ENCODE measurements around the gene SLC11A2. TPM values are rescaled to one million over a fixed set of nuclear protein-coding genes. Genes with fewer than 3 reads are reported as not detected.

SLC11A2 gene
- polyA plus RNA-seq, 1 of the 3 experiments (the other 2 are of a cell fraction): 27.7 TPM

- 94% methylated on average over 5 of the region's 5 CpGs for WGBS (ENCODE audit: low lambda C conversion rate)
- TF ChIP-seq MEF2A (IDR thresholded peaks at IDR 0.05; ENCODE audit: borderline replicate concordance, low read depth) (no peak), FOSL2 (IDR thresholded peaks at IDR 0.05; ENCODE audit: borderline replicate concordance, low read depth) (no peak), FOXM1 (IDR thresholded peaks at IDR 0.05; ENCODE audit: low read depth) (no peak), SIN3A (IDR thresholded peaks at IDR 0.05; ENCODE audit: borderline replicate concordance, low read depth, low read length) (no peak), YY1 (IDR thresholded peaks at IDR 0.05; ENCODE audit: low read depth) (no peak), POLR2AphosphoS5 (IDR thresholded peaks at IDR 0.05; ENCODE audit: low read depth, low read length) (no peak), REST (IDR thresholded peaks at IDR 0.05; ENCODE audit: low read depth, low read length) (no peak), EZH2phosphoT487 (IDR thresholded peaks at IDR 0.05; ENCODE audit: borderline replicate concordance, low read depth) (no peak), RFX5 (IDR thresholded peaks at IDR 0.05; ENCODE audit: low read length) (no peak), MAX (IDR thresholded peaks at IDR 0.05; ENCODE audit: low read depth) (no peak), RAD21 (IDR thresholded peaks at IDR 0.05; ENCODE audit: low read length) (no peak), CTCF (IDR thresholded peaks at IDR 0.05) (no peak), JUND (IDR thresholded peaks at IDR 0.05) (no peak)
- no peaks in the 10 kb centered on the region for H3K27me3 ChIP-seq (ENCODE audit: insufficient read depth)
- no peak overlapping the region for H3K27ac ChIP-seq (ENCODE audit: low read depth in 2 of 2, low read length in 1 of 2)
- peaks cover 66 to 69% of the 10 kb centered on the region in 2 experiments for H3K36me3 ChIP-seq (replicated peaks in 1 of 2; ENCODE audit: control insufficient read depth in 1 of 2, insufficient read depth in 2 of 2, low read length in 1 of 2)
- H3K9me2 ChIP-seq: no peaks in the 10 kb centered on the region
- no peak overlapping the region for H2AFZ ChIP-seq (ENCODE audit: low read depth)
- H3K4me3 ChIP-seq (ENCODE audit: low read depth in 2 of 2, low read length in 1 of 2): no peak overlapping the region
- no peaks in the 10 kb centered on the region for H3K9me3 ChIP-seq
- no peak for DNase-seq
- no peak overlapping the region for H3K9ac ChIP-seq
- ChIA-PET CTCF (no interaction called here), POLR2A (no interaction called here)
- no peaks in the 10 kb centered on the region for H3K4me1 ChIP-seq (ENCODE audit: control insufficient read depth in 1 of 2, insufficient read depth in 2 of 2, low read depth in 1 of 2, low read length in 1 of 2)
- 0 out of 2 replicates have a peak, but pooled peaks cover 4% of the 10 kb centered on the region for H4K20me1 ChIP-seq (ENCODE audit: insufficient read depth)
- H3F3A ChIP-seq (replicated peaks; ENCODE audit: insufficient read depth): peaks cover 20% of the 10 kb centered on the region
- H3K4me2 ChIP-seq: no peak overlapping the region
- peaks cover 4% of the 10 kb centered on the region; the same call in 1 of the 2 replicates for H3K79me2 ChIP-seq (ENCODE audit: insufficient read depth)
These were observed 39.3 kb upstream of the SLC11A2 start for GRCh38 chr12:51065530-51065929.
